HG03457 (cell line): ENCODE data around the gene PCDH10.
"Not testable (repeated sequence)": the region's sequence is repeated elsewhere in the genome, so short reads cannot be mapped to it uniquely, and the experiment has no call there.

Source experiments
- ATAC-seq: cut with Tn5 transposase; IDR thresholded peaks from one replicate; pipeline ENCODE4 v1.9.1; 2021; ENCODE audit warnings: moderate number of reproducible peaks; ENCODE audit not compliant: unreplicated experiment

Gene PCDH10

GRCh38 chr4:133240451-133240850, 91.4 kb downstream of the PCDH10 start:
- not testable (repeated sequence) for ATAC-seq
